Activated naive CD8-positive, alpha-beta T cell (primary cell): ENCODE measurements around the gene CDK19.
"Not testable (repeated sequence)": the region's sequence is repeated elsewhere in the genome, so short reads cannot be mapped to it uniquely, and the experiment has no call there.

Experiments used
- H3K27ac Mint-ChIP-seq: one replicate; pipeline ENCODE4 v1.8.0; 2021; ENCODE audit warnings: mixed read lengths
- H3K27me3 Mint-ChIP-seq: one replicate; pipeline ENCODE4 v1.8.0; 2021; ENCODE audit warnings: mixed read lengths
- H3K36me3 Mint-ChIP-seq: one replicate; pipeline ENCODE4 v1.8.0; 2021; ENCODE audit warnings: mixed read lengths
- H3K4me1 Mint-ChIP-seq: one replicate; pipeline ENCODE4 v1.8.0; 2021; ENCODE audit warnings: low read depth, mixed read lengths
- H3K4me3 Mint-ChIP-seq: one replicate; pipeline ENCODE4 v1.8.0; 2021; ENCODE audit warnings: mild to moderate bottlenecking, mixed read lengths
- H3K9me3 Mint-ChIP-seq: one replicate; pipeline ENCODE4 v1.8.0; 2021; ENCODE audit warnings: low read depth, mixed read lengths

CDK19 gene

GRCh38 chr6:110755411-110755834 is 59.8 kb downstream of the CDK19 start:
- Mint-ChIP-seq H3K27ac (no peak overlapping the region), H3K9me3 (no peaks in the 10 kb centered on the region), H3K4me1 (peaks cover 3% of the 10 kb centered on the region), H3K4me3 (no peak overlapping the region), H3K27me3 (no peaks in the 10 kb centered on the region), H3K36me3 (peaks cover 5% of the 10 kb centered on the region)

GRCh38 chr6:110753936-110754668 is 61.2 kb downstream of the CDK19 start:
- H3K27ac Mint-ChIP-seq, H3K9me3 Mint-ChIP-seq, H3K36me3 Mint-ChIP-seq, H3K4me1 Mint-ChIP-seq, H3K27me3 Mint-ChIP-seq, H3K4me3 Mint-ChIP-seq: not testable (repeated sequence)

- Mint-ChIP-seq H3K36me3 (peaks cover 3% of the 10 kb centered on the region), H3K9me3 (no peaks in the 10 kb centered on the region), H3K4me3 (no peak overlapping the region), H3K27ac (no peak overlapping the region), H3K4me1 (peaks cover 3% of the 10 kb centered on the region), H3K27me3 (no peaks in the 10 kb centered on the region)
Measured at GRCh38 chr6:110748453-110748852, 66.8 kb downstream of the CDK19 start.

GRCh38 chr6:110746680-110747079 is 68.6 kb downstream of the CDK19 start:
- peaks cover 3% of the 10 kb centered on the region for H3K9me3 Mint-ChIP-seq
- no peak overlapping the region for H3K27ac Mint-ChIP-seq
- peaks cover 17% of the 10 kb centered on the region for H3K36me3 Mint-ChIP-seq
- H3K4me1 Mint-ChIP-seq = peaks cover 3% of the 10 kb centered on the region
- no peak overlapping the region for H3K4me3 Mint-ChIP-seq
- no peaks in the 10 kb centered on the region for H3K27me3 Mint-ChIP-seq

- H3K27me3 Mint-ChIP-seq = no peaks in the 10 kb centered on the region
- no peak overlapping the region for H3K4me3 Mint-ChIP-seq
- no peaks in the 10 kb centered on the region for H3K4me1 Mint-ChIP-seq
- H3K27ac Mint-ChIP-seq = no peak overlapping the region
- peaks cover 9% of the 10 kb centered on the region for H3K9me3 Mint-ChIP-seq
- peaks cover 23% of the 10 kb centered on the region for H3K36me3 Mint-ChIP-seq
Measured at GRCh38 chr6:110744991-110745390, 70.3 kb downstream of the CDK19 start.

GRCh38 chr6:110742552-110742951 is 72.7 kb downstream of the CDK19 start:
- not testable (repeated sequence) for H3K4me3 Mint-ChIP-seq, H3K27me3 Mint-ChIP-seq, H3K9me3 Mint-ChIP-seq, H3K27ac Mint-ChIP-seq, H3K4me1 Mint-ChIP-seq
- H3K36me3 Mint-ChIP-seq = peaks cover 23% of the 10 kb centered on the region

GRCh38 chr6:110741517-110741916 is 73.8 kb downstream of the CDK19 start:
- Mint-ChIP-seq H3K9me3 (peaks cover 9% of the 10 kb centered on the region), H3K4me3 (no peak overlapping the region), H3K36me3 (peaks cover 24% of the 10 kb centered on the region), H3K4me1 (no peaks in the 10 kb centered on the region), H3K27me3 (no peaks in the 10 kb centered on the region), H3K27ac (no peak overlapping the region)

GRCh38 chr6:110738899-110739365 is 76.3 kb downstream of the CDK19 start:
- Mint-ChIP-seq H3K9me3 (peaks cover 9% of the 10 kb centered on the region), H3K36me3 (peaks cover 27% of the 10 kb centered on the region), H3K4me3 (no peak overlapping the region), H3K27ac (no peak overlapping the region), H3K4me1 (no peaks in the 10 kb centered on the region), H3K27me3 (no peaks in the 10 kb centered on the region)

GRCh38 chr6:110735666-110736065 is 79.6 kb downstream of the CDK19 start:
- Mint-ChIP-seq H3K4me1 (no peaks in the 10 kb centered on the region), H3K36me3 (peaks cover 9% of the 10 kb centered on the region), H3K4me3 (no peak overlapping the region), H3K27ac (no peak overlapping the region), H3K9me3 (peaks cover 1% of the 10 kb centered on the region), H3K27me3 (no peaks in the 10 kb centered on the region)

- peaks cover 5% of the 10 kb centered on the region for H3K36me3 Mint-ChIP-seq
- H3K27me3 Mint-ChIP-seq = no peaks in the 10 kb centered on the region
- H3K9me3 Mint-ChIP-seq = no peaks in the 10 kb centered on the region
- H3K4me3 Mint-ChIP-seq = no peak overlapping the region
- H3K27ac Mint-ChIP-seq = no peak overlapping the region
- H3K4me1 Mint-ChIP-seq = no peaks in the 10 kb centered on the region
Measured at GRCh38 chr6:110731898-110732297, 83.4 kb downstream of the CDK19 start.

GRCh38 chr6:110731196-110731595 is 84.1 kb downstream of the CDK19 start:
- H3K27ac Mint-ChIP-seq = no peak overlapping the region
- H3K27me3 Mint-ChIP-seq = no peaks in the 10 kb centered on the region
- H3K4me3 Mint-ChIP-seq = no peak overlapping the region
- H3K4me1 Mint-ChIP-seq = no peaks in the 10 kb centered on the region
- peaks cover 5% of the 10 kb centered on the region for H3K36me3 Mint-ChIP-seq
- H3K9me3 Mint-ChIP-seq = no peaks in the 10 kb centered on the region

GRCh38 chr6:110728501-110728900 is 86.8 kb downstream of the CDK19 start:
- Mint-ChIP-seq H3K36me3 (peaks cover 2% of the 10 kb centered on the region), H3K9me3 (no peaks in the 10 kb centered on the region), H3K4me3 (no peak overlapping the region), H3K4me1 (no peaks in the 10 kb centered on the region), H3K27me3 (no peaks in the 10 kb centered on the region), H3K27ac (no peak overlapping the region)

- Mint-ChIP-seq H3K27me3 (no peaks in the 10 kb centered on the region), H3K36me3 (peaks cover 4% of the 10 kb centered on the region), H3K4me1 (no peaks in the 10 kb centered on the region), H3K9me3 (no peaks in the 10 kb centered on the region), H3K4me3 (no peak overlapping the region), H3K27ac (no peak overlapping the region)
Measured at GRCh38 chr6:110723017-110723416, 92.3 kb downstream of the CDK19 start.

- Mint-ChIP-seq H3K36me3 (peaks cover 4% of the 10 kb centered on the region), H3K27ac (no peak overlapping the region), H3K4me3 (no peak overlapping the region), H3K4me1 (no peaks in the 10 kb centered on the region), H3K27me3 (no peaks in the 10 kb centered on the region), H3K9me3 (no peaks in the 10 kb centered on the region)
Measured at GRCh38 chr6:110720066-110720465, 95.2 kb downstream of the CDK19 start.

GRCh38 chr6:110719601-110720000 is 95.7 kb downstream of the CDK19 start:
- not testable (repeated sequence) for H3K9me3 Mint-ChIP-seq, H3K4me3 Mint-ChIP-seq, H3K36me3 Mint-ChIP-seq, H3K27ac Mint-ChIP-seq, H3K4me1 Mint-ChIP-seq, H3K27me3 Mint-ChIP-seq

GRCh38 chr6:110714143-110714542 is 101.1 kb downstream of the CDK19 start:
- Mint-ChIP-seq H3K4me1 (no peaks in the 10 kb centered on the region), H3K4me3 (no peak overlapping the region), H3K36me3 (peaks cover 8% of the 10 kb centered on the region), H3K27ac (no peak overlapping the region), H3K27me3 (no peaks in the 10 kb centered on the region), H3K9me3 (no peaks in the 10 kb centered on the region)
